GM12801 (cell line): ENCODE measurements around the gene TMEM229A.

Source experiments
- TF ChIP-seq, protein P1 (sequence below): IDR thresholded peaks from one replicate; pipeline ENCODE4 v1.5.1; 2011; ENCODE audit warnings: control low read depth; ENCODE audit not compliant: insufficient read length; ENCODE audit errors: extremely low read depth

Gene TMEM229A

DNA sequence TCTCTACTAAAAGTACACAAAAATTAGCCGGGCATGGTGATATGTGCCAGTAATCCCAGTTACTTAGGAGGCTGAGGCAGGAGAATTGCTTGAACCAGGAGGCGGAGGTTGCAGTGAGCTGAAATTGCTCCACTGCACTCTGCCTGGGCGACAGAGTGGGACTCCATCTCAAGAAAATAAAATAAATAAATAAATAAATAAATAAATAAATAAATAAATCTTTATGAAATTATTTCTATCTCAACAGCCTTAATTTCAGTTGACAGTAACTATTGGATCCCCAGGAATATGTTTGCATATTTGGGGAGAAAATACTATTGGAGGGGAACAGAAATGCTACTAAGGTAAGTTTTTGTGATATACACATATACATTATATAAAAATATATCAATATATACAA, 20.0 kb downstream of the TMEM229A start:
- TF ChIP-seq, protein P1, sequence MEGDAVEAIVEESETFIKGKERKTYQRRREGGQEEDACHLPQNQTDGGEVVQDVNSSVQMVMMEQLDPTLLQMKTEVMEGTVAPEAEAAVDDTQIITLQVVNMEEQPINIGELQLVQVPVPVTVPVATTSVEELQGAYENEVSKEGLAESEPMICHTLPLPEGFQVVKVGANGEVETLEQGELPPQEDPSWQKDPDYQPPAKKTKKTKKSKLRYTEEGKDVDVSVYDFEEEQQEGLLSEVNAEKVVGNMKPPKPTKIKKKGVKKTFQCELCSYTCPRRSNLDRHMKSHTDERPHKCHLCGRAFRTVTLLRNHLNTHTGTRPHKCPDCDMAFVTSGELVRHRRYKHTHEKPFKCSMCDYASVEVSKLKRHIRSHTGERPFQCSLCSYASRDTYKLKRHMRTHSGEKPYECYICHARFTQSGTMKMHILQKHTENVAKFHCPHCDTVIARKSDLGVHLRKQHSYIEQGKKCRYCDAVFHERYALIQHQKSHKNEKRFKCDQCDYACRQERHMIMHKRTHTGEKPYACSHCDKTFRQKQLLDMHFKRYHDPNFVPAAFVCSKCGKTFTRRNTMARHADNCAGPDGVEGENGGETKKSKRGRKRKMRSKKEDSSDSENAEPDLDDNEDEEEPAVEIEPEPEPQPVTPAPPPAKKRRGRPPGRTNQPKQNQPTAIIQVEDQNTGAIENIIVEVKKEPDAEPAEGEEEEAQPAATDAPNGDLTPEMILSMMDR: no peak

DNA sequence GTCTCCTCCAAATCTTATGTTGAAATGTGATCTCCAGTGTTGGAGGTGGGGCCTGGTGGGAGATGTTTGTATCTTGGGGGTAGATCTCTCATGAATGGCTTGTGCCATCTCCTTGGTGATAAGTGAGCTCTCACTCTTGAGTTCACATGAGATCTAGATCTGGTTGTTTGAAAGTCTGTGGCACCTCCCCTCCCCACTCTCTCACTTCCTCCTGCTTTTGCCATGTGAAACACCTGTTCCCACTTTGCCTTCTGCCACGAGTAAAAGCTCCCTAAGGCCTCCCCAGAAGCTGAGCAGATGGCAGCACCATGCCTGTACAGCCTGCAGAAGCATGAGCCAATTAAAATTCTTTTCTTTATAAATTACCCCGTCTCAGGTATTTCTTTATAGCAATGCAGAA, 23.5 kb downstream of the TMEM229A start:
- TF ChIP-seq, protein P1: no peak

DNA sequence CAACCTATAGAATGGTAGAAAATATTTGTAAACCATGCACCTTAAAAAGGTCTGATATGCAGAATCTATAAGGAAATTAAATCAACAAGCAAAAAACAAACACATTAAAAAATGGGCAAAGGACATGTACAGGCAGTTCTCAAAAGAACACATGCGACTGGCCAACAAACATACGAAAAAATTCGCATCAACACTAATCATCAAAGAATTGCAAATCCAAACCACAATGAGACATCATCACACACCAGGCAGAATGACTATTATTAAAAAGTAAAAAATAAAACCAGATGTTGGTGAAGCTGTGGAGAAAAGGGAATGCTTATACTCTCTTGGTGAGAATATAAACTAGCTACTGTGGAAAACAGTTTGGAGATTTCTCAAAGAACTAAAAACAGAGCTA, 33.2 kb downstream of the TMEM229A start:
- TF ChIP-seq, protein P1: no peak

DNA sequence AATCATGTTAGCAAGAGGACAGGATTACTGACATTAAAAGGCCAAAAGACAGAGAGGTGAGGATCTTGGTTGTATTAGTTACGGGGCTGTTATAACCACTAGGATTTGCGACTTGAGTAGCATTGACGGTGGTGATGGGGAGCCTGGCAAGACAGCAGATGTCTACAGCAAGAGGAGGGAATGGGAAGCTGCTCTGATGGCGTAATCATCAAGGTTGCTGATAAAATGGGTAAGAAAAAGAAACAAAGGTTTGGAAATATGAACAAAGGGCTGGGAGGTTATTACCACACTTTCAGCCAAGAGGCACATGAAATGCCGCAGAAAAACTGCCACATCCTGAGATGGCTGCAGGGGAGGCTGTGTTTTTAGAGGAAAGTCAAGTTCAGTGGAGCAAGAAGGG, 33.9 kb downstream of the TMEM229A start:
- TF ChIP-seq, protein P1: no peak

DNA sequence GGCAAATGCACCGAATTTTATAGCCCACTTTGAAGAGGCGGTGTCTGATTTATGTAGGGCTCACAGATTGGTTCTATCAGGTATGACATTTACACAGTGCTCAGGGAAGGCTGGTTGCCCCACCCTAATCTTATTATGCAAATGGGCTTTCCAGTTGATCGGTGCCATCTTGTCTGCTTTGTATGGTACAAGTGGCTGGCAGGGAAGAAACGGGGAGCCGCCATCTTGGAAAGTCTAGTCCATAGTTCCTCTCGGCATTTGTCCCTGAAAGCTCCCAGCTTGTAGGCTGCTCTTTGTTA, 36.6 kb downstream of the TMEM229A start:
- TF ChIP-seq, protein P1: no peak

DNA sequence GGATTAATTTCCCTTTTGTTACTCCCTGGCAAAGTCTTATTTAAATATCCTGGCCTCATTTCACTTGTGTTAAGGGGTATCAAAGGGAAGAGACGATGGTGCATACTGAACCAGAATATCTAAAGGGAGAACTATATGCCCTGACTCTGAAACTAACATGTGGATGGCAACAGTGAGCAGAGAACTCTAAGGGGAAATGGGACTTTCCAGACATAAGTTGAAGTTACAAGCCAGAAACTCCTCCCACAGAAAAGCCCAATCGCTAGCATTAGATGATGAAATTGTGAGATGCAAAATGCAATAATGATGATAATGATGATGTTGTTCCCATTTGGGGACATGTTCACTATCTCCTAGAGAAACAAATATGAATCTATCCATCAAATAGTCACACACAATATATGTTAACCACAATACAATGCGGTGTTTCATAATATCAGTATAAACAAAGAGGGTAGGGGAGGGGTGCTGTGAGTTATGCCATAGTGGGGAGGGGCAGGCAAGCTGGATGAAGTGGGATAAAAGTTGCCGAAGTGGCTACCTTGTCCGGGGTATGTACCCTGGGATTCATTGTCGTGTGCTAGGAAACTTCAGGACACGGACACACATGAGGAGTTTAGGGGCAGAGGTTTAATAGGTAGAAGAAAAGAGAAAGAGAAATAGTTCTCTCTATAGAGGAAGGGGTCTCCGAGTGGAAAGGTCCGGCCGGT, 37.1 kb downstream of the TMEM229A start:
- TF ChIP-seq, protein P1: no peak

DNA sequence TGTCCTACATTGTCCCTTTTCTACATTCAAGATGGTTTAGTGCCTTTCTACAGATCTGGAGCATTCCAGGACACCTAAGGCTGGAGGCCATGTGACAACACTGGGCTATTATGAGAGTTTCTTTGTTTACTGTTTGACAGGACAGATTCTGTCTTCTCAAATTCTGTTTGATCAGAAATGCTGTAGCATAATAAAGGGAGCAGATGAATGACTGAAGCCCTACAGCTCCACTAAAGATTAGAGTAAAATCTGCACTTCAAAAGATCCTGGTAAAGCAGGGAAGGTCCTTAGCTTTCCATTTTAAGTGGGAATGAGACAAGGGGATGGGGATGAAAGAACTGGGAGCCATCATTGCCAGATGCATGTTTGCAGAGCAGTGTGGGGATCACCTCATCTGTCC, 38.4 kb downstream of the TMEM229A start:
- TF ChIP-seq, protein P1: no peak
